IPS-NIHi7 (cell line): ENCODE data around the gene CFAP90.

ENCODE experiments used
- DNase-seq: peaks from one replicate; pipeline ENCODE4 v3.0.0; 2012; ENCODE audit warnings: mixed read lengths; ENCODE audit errors: extremely low spot score

CFAP90 gene

DNA sequence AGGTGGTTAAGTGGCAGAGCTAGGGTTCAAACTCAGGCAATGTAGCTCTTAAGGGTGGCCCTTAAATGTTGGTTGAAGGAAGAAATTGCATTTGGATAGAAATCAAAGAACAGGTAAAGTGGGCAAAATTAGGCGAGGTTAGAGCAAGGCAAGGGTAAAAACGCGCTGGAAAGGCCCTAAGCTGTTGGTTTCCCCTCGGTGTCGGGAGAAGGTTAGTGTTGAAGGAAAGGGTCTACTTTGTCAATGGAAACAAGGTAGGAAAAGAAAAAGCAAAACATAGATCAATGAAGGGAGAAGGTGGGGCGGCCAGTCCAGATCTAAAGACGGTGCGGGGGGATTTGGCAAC lies 17.5 kb upstream of the CFAP90 start:
- peak; percentile 23 for DNase-seq

DNA sequence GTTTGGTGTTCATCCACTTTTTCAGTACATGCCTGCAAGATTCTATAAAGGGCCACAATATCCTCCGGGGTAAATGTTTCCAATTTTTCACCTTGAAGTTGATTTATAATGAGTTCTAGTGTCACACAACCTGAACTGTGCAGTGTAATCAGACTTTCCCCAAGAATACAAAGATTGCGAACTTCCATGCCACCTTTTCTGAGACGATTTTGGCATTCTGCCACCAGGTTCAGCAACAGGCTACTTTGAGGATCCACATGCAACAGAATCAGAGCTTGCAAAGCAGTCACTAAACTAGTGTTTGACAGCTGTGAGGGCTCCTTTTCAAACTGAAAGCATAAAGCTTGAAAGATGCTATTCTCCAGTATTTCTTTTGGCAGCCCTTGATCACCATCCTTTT lies 16.3 kb upstream of the CFAP90 start:
- DNase-seq, result no peak

- no peak for DNase-seq
These were observed 15.3 kb upstream of the CFAP90 start for GRCh38 chr5:7866196-7866595.

GRCh38 chr5:7857926-7858632 lies 7.1 kb upstream of the CFAP90 start:
- no peak for DNase-seq

DNA sequence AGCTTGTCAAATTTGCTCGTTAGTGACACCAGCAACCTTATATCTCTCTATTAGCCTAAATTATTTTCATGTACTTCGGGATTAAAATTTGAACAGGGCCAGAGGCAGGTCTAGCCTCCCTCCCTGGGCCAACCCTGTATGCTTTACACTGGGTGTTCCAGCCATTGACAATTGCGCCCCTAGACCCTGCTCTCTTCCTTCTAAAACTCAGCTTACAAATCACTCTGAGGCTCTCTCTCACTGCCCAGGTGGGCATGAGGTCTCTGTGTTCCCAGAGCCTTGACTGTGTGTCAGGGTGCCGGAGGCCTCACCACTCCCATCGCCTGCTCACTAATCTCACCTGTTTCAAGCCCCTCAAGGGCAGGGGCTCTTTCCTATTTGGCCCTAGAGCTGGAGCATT lies 6.4 kb upstream of the CFAP90 start:
- no peak for DNase-seq

GRCh38 chr5:7856855-7857254 lies 5.9 kb upstream of the CFAP90 start:
- DNase-seq, result peak; percentile 60

GRCh38 chr5:7855611-7856010 lies 4.7 kb upstream of the CFAP90 start:
- DNase-seq, result no peak

- no peak for DNase-seq
These were observed 2.1 kb upstream of the CFAP90 start for GRCh38 chr5:7852988-7853387.

DNA sequence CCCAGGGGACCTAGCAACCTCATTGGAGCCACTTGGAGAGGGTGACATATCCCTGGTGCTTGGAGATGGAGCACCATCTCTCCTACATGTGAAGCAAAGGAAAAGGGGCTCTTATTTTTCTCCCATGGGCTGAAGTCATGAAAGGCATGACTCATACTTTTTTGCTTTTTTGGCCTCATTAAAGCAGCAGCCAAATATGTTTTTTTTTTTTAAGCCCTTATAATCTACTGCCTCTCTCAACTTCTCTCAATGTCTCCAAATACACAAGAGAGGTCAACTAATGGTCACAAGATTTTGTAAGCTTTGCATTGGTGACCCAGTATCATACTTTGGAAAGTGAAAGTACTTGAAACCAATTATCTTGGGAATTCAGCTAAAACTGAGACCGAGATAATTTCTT lies 1.6 kb upstream of the CFAP90 start:
- no peak for DNase-seq

- no peak for DNase-seq
These were observed 820 bp upstream of the CFAP90 start for GRCh38 chr5:7851617-7852289.

- DNase-seq, result no peak
These were observed 283 bp upstream of the CFAP90 start for GRCh38 chr5:7851240-7851592.

GRCh38 chr5:7849681-7850394 lies 1.1 kb downstream of the CFAP90 start:
- DNase-seq, result peak; percentile 63

DNA sequence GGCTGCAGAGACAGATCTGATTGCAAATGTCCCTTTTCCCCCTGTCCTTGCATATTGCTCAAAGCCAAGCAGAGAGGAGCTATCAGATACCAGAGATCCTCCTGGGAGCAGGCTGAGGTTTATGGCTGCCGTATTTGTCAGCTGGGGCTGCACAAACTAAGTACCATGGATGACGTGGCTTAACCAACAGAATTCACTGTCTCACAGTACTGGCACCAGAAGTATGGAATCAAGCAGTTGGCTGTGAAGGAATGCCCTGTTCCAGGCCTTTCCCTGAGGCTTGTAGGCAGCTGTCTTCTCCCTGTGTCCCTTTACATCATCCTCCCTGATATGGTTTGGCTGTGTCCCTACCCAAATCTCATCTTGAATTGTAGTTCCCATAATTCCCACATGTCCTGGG lies 2.6 kb downstream of the CFAP90 start:
- no peak for DNase-seq

DNA sequence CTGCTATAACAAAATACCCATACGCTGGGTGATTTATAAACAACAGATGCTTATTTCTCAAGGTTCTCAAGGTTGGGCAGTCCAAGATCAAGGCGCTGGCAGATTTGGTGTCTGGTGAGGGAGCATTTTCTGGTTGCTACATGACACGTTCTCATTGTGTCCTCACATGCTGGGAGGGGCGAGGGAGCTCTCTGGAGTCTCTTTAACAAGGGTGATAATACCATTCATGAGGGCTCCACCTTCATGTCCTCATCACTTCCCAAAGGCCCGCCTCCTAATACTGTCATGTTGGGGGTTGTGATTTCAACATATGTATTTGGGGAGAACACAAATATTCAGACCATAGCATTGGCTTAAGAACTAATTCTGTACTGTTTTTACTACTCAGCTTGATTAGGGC lies 4.6 kb downstream of the CFAP90 start:
- no peak for DNase-seq

DNA sequence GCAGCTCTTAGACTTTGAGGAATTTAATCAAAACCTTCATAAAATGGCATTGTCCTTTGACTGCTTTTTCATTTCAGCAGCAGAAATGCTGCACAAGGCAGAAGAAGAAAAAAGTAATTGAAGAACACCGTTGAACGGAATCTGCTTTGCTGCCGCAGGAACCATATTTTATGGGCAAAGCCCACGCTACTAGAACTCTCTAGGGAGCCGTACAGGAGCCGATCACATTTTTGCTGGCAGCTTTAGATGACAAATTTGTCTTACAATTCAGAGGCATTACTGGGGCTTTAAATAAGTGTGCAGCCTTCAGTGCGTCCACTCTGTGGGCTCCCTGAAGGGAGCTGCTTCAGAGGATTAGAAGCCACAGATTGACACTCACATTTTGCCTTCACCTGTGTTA lies 5.4 kb downstream of the CFAP90 start:
- DNase-seq, result no peak

DNA sequence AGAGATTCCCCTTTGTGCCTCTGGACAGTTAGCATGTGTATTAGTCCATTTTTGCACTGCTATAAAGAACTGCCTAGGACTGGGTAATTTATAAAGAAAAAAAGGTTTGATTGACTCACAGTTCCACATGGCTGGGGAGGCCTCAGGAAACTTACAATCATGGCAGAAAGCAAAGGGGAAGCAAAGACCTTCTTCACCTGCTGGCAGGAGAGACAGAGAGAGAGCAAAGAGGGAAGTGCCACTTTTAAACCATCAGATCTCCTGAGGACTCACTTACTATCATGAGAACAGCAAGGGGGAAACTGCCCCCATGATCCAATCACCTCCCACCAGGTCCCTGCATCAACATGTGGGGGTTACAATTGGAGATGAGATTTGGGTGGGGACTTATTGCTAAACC lies 6.0 kb downstream of the CFAP90 start:
- DNase-seq, result no peak

DNA sequence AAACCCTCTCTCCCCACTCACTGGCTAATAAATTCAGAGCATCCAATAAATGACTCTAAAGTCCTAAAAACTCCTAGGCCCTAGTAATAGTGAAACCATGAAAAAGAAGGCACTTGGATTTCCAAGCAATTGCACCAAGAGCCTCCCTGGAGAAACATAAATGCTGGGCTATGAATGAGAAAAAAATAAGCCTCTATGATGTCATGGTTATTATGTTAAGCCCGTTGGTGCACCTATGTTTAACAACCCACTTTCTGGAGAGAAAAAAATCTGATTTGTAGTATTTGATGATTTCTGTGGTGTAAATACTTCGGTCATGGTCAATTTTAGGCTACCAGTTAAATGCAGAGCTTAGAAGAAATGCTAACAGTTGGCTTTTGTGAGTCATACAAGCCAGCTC lies 8.4 kb downstream of the CFAP90 start:
- DNase-seq, result no peak

GRCh38 chr5:7837403-7837802 lies 13.5 kb downstream of the CFAP90 start:
- no peak for DNase-seq

DNA sequence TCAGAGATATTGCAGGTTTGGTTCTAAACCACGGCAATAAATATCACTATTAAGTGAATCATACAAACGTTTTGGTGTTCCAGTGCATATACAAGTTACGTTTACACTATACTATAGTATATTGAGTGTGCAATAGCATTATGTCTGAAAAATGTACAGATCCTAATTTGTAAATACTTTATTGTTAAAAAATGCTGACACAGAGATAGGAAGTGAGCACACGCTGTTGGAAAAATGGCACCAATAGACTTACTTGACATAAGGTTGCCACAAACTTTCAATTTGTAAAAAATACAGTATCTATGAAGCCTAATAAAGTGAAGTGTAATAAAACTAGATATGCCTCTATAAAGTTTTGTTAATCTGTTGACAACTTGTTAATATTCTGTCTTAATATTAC lies 16.0 kb downstream of the CFAP90 start:
- DNase-seq, result no peak

GRCh38 chr5:7828269-7828668 lies 22.7 kb downstream of the CFAP90 start:
- no peak for DNase-seq

- DNase-seq, result no peak
These were observed 23.3 kb downstream of the CFAP90 start for GRCh38 chr5:7827610-7828009.

GRCh38 chr5:7825630-7826029 lies 25.3 kb downstream of the CFAP90 start:
- no peak for DNase-seq

GRCh38 chr5:7824995-7825394 lies 25.9 kb downstream of the CFAP90 start:
- no peak for DNase-seq
